ENCODE data around the gene HOXD12. TPM values are rescaled to one million over a fixed set of nuclear protein-coding genes. Genes with fewer than 3 reads are reported as not detected.

HOXD12 gene
- total RNA-seq, 4 donors from 2014 or later: not detected

DNA sequence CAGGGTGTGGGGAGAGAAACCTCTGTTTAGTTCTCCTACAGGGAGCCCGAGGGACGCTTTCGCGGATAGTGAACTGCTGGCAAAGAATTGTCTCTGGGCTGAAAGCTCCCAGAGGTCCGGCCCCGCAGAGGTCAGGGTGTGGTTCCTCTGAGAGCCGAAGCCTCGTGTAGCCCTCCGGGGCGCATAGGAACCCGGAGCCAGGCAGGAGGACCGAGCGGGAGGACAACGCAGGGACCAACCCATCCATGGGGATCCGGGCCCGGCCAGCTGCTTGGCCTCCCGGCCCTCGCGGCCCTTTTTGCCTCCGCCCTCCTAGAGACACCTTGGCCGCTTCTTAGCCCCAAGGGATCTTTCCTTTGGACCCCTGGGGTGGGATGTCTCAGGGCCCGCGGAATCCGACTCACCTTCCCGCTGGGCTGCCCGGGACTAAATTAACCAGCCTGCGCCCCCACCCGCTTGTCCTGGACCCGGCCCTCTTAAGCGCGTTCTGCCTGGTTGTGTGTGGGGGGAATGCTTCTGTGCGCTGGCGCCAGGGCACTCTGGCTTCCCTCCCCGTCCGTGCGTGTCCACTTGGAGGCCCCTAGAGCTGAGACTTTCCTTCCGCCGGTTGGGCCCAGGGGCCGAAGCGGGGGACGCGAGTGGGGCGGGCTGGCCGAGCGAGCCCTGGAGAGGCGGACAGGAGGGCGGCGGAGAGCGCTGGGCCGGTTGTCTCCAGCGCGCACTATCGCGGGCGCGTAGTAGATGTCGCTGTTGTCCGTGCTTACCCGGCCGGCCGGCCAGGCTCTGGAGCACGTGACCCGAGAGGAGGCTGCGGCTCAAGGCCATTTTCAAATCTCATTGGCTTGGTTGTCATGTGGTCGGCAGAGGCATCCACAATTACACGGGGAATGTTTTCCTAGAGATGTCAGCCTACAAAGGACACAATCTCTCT, 16.6 kb downstream of the HOXD12 start, which contains the start of gene HOXD10:
HOXD10 (plus strand) TSS at position 896 of the 931 bp plus-strand sequence. CDS start 56 bp downstream, outside the sequence.
- H3K9me3 ChIP-seq: no peaks in the 10 kb centered on the region
- WGBS, 2 donors (ENCODE audit: low coverage in 1 of 2): 16% methylated on average over 43 of the region's 66 CpGs; no CpG with 5 or more reads in 1 of the 2 donors
- H3K27ac ChIP-seq: peak within 1 kb of the TSS; percentile 24 to 77 (median 68)
- peak; percentile 75 for DNase-seq
- no peaks in the 10 kb centered on the region for H3K36me3 ChIP-seq
- H3K27me3 ChIP-seq: peaks cover 100% of the 10 kb centered on the region
- in situ Hi-C loops (cut with MboI; ENCODE audit: low pct_ligation_motif_present in 1 of 4, low pct_unique_long_range_greater_than_20kb in 1 of 4, low sequenced_read_pairs in 3 of 4): loop anchor here in 3 of 4 donors (25.0 kb wide), 2 partner anchors 696 to 1021 kb away; no protein-coding TSS in a partner anchor
- peak within 1 kb of the TSS in 3 of 4 donors; percentile 15 to 24 (median 22) for H3K4me3 ChIP-seq
- H3K4me1 ChIP-seq: peaks cover 0 to 10% (median 3%) of the 10 kb centered on the region in 4 donors
- intact Hi-C loops (cut with DNase I; ENCODE audit: low total_unique reads): no loop called here
- TF ChIP-seq EP300 (IDR thresholded peaks at IDR 0.05; ENCODE audit: low read depth) (no peak), POLR2AphosphoS5 (IDR thresholded peaks at IDR 0.05) (peak; percentile 40 to 80 (median 63)), POLR2A (IDR thresholded peaks at IDR 0.05) (peak; percentile 69)
- TF ChIP-seq, protein P1, sequence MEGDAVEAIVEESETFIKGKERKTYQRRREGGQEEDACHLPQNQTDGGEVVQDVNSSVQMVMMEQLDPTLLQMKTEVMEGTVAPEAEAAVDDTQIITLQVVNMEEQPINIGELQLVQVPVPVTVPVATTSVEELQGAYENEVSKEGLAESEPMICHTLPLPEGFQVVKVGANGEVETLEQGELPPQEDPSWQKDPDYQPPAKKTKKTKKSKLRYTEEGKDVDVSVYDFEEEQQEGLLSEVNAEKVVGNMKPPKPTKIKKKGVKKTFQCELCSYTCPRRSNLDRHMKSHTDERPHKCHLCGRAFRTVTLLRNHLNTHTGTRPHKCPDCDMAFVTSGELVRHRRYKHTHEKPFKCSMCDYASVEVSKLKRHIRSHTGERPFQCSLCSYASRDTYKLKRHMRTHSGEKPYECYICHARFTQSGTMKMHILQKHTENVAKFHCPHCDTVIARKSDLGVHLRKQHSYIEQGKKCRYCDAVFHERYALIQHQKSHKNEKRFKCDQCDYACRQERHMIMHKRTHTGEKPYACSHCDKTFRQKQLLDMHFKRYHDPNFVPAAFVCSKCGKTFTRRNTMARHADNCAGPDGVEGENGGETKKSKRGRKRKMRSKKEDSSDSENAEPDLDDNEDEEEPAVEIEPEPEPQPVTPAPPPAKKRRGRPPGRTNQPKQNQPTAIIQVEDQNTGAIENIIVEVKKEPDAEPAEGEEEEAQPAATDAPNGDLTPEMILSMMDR (IDR thresholded peaks at IDR 0.05): peak; percentile 14 to 43 (median 28)

- Histone ChIP-seq H3K27ac (peak overlapping the region in 3 of 4 donors; percentile 42 to 70 (median 59)), H3K36me3 (no peaks in the 10 kb centered on the region), H3K4me1 (peaks cover 0 to 14% (median 9%) of the 10 kb centered on the region in 4 donors), H3K4me3 (peak overlapping the region in 1 of 4 donors; percentile 8), H3K9me3 (no peaks in the 10 kb centered on the region), H3K27me3 (peaks cover 100% of the 10 kb centered on the region)
- in situ Hi-C loops (cut with MboI; ENCODE audit: low pct_ligation_motif_present in 1 of 4, low pct_unique_long_range_greater_than_20kb in 1 of 4, low sequenced_read_pairs in 3 of 4): loop anchor here in 3 of 4 donors (25.0 kb wide), 2 partner anchors 695 to 1020 kb away; no protein-coding TSS in a partner anchor
- no peak for DNase-seq
- no peak for TF ChIP-seq EP300 (IDR thresholded peaks at IDR 0.05; ENCODE audit: low read depth)
- intact Hi-C loops (cut with DNase I; ENCODE audit: low total_unique reads): no loop called here
- 44 to 60% methylated on average over 1 to 40 of the region's 40 CpGs for WGBS, 2 donors (ENCODE audit: low coverage in 1 of 2)
These were observed 17.7 kb downstream of the HOXD12 start for GRCh38 chr2:176117162-176117822.

- in situ Hi-C loops (cut with MboI; ENCODE audit: low pct_ligation_motif_present in 1 of 4, low pct_unique_long_range_greater_than_20kb in 1 of 4, low sequenced_read_pairs in 3 of 4): loop anchor here in 3 of 4 donors (25.0 kb wide), 2 partner anchors 694 to 1019 kb away; no protein-coding TSS in a partner anchor
- H3K4me3 ChIP-seq: peak overlapping the region in 1 of 4 donors; percentile 8
- H3K27me3 ChIP-seq: peaks cover 100% of the 10 kb centered on the region
- no peak for DNase-seq
- peaks cover 0 to 18% (median 11%) of the 10 kb centered on the region in 4 donors for H3K4me1 ChIP-seq
- no peaks in the 10 kb centered on the region for H3K9me3 ChIP-seq
- peak overlapping the region in 3 of 4 donors; percentile 42 to 70 (median 59) for H3K27ac ChIP-seq
- TF ChIP-seq POLR2AphosphoS5 (IDR thresholded peaks at IDR 0.05) (no peak), EP300 (IDR thresholded peaks at IDR 0.05; ENCODE audit: low read depth) (no peak), POLR2A (IDR thresholded peaks at IDR 0.05) (no peak)
- TF ChIP-seq, protein P1 (IDR thresholded peaks at IDR 0.05): no peak
- no peaks in the 10 kb centered on the region for H3K36me3 ChIP-seq
- intact Hi-C loops (cut with DNase I; ENCODE audit: low total_unique reads): no loop called here
- WGBS, 2 donors (ENCODE audit: low coverage in 1 of 2): 31 to 64% methylated on average over 5 to 11 of the region's 11 CpGs
These were observed 18.3 kb downstream of the HOXD12 start for GRCh38 chr2:176117823-176118371.

DNA sequence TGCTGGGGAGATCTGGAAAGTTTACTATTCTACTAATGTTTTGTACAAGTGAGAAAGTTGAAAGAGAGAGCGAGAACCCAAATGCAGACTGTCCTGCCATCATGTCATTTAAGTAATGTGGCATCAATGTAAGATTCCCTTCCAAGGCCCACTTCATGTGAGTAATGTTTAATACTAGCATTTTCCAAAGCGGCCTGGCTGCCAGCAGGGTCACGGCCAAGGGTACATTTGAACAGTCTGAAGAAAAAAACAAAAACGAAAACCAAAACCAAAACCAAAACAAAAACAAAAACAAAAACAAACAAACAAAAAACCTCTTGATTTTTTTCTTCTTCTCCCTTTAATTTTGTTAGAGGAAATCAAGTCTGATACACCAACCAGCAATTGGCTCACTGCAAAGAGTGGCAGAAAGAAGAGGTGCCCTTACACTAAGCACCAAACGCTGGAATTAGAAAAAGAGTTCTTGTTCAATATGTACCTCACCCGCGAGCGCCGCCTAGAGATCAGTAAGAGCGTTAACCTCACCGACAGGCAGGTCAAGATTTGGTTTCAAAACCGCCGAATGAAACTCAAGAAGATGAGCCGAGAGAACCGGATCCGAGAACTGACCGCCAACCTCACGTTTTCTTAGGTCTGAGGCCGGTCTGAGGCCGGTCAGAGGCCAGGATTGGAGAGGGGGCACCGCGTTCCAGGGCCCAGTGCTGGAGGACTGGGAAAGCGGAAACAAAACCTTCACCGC, 19.2 kb downstream of the HOXD12 start:
- peaks cover 0 to 24% (median 17%) of the 10 kb centered on the region in 4 donors for H3K4me1 ChIP-seq
- WGBS, 2 donors (ENCODE audit: low coverage in 1 of 2): 19 to 22% methylated on average over 19 to 24 of the region's 24 CpGs
- peak overlapping the region in 3 of 4 donors; percentile 35 to 70 (median 42) for H3K27ac ChIP-seq
- peak; percentile 68 for DNase-seq
- intact Hi-C loops (cut with DNase I; ENCODE audit: low total_unique reads): no loop called here
- H3K9me3 ChIP-seq: no peaks in the 10 kb centered on the region
- H3K4me3 ChIP-seq: peak overlapping the region in 2 of 4 donors; percentile 12 to 16
- H3K36me3 ChIP-seq: no peaks in the 10 kb centered on the region
- H3K27me3 ChIP-seq: peaks cover 100% of the 10 kb centered on the region
- in situ Hi-C loops (cut with MboI; ENCODE audit: low pct_ligation_motif_present in 1 of 4, low pct_unique_long_range_greater_than_20kb in 1 of 4, low sequenced_read_pairs in 3 of 4): loop anchor here in 3 of 4 donors (25.0 kb wide), 2 partner anchors 694 to 1019 kb away; no protein-coding TSS in a partner anchor
- TF ChIP-seq, protein P1 (IDR thresholded peaks at IDR 0.05): peak; percentile 45 to 59 (median 53)
- TF ChIP-seq POLR2AphosphoS5 (IDR thresholded peaks at IDR 0.05) (no peak), POLR2A (IDR thresholded peaks at IDR 0.05) (no peak), EP300 (IDR thresholded peaks at IDR 0.05; ENCODE audit: low read depth) (no peak)

Measured in transverse colon (tissue), 4 donors.